A549 (cell line): ENCODE results near the gene PRLR. TPM values are rescaled to one million over a fixed set of nuclear protein-coding genes. Genes with fewer than 3 reads are reported as not detected.

Experiments
- ATAC-seq, 2 experiments: fragments of 200-7000 bp in 1 of 2; fragments of >200 bp in 1 of 2; cut with Nextera tagmentation in 1 of 2; cut with Tn5 transposase in 1 of 2; 3 replicates each; pipeline versions ENCODE4 v1.8.0 to v1.9.1; 2018 to 2020; ENCODE audit warnings: mild to moderate bottlenecking in 1 of 2, moderate library complexity in 1 of 2
- CTCF ChIA-PET: fragments of 300-600 bp; sonication (Branson Sonifier 250); formaldehyde crosslinking; extraction: SDS; loops from one replicate; lab custom pipeline; 2021; ENCODE audit warnings: antibody characterized with exemption, inconsistent platforms; lab: Yijun Ruan, JAX
- POLR2A ChIA-PET: fragments of 350-600 bp; formaldehyde crosslinking; extraction: SDS; loops from one replicate; lab custom pipeline; 2021; ENCODE audit warnings: antibody characterized with exemption, inconsistent platforms; lab: Yijun Ruan, JAX
- DNase-seq, 2 experiments: peaks; one replicate each; pipeline versions ENCODE4 v3.0.0 to v3.0.0-alpha.2; 2011 to 2016; ENCODE audit warnings: low read depth in 1 of 2, low spot score in 1 of 2
- FAIRE-seq: peaks from 2 replicates; lab custom pipeline; 2011; peaks lifted over from hg19 to GRCh38; lab: Jason Lieb, UNC
- H3K27ac ChIP-seq, 2 experiments: fragments of >200 bp; sonication (Bioruptor Twin); formaldehyde crosslinking; 3 replicates each; pipeline ENCODE4 v1.5.1; 2016 to 2017
- H3K4me1 ChIP-seq: fragments of >200 bp; sonication (Bioruptor Twin); formaldehyde crosslinking; 3 replicates; pipeline ENCODE4 v1.6.1; 2016
- H3K4me2 ChIP-seq: fragments of >200 bp; sonication (Bioruptor Twin); formaldehyde crosslinking; 3 replicates; pipeline ENCODE4 v1.6.1; 2016
- H3K4me3 ChIP-seq: fragments of >200 bp; sonication (Bioruptor Twin); formaldehyde crosslinking; 3 replicates; pipeline ENCODE4 v1.5.1; 2016
- H3K9me3 ChIP-seq: fragments of >200 bp; sonication (Bioruptor Twin); formaldehyde crosslinking; 3 replicates; pipeline ENCODE4 v1.6.1; 2016
- BCL3 ChIP-seq: fragments of >200 bp; sonication (Bioruptor Twin); formaldehyde crosslinking; IDR thresholded peaks from 3 replicates; pipeline ENCODE4 v1.6.1; 2016
- CBX8 ChIP-seq: fragments of 200-600 bp; sonication (generic); IDR thresholded peaks from 2 replicates; pipeline ENCODE4 v1.6.1; 2016
- CHD2 ChIP-seq: fragments of 150-350 bp; IDR thresholded peaks from 2 replicates; pipeline ENCODE4 v1.6.1; 2014; ENCODE audit warnings: low read length; ENCODE audit not compliant: partially characterized antibody
- CHD4 ChIP-seq: fragments of 200-600 bp; sonication (generic); IDR thresholded peaks from 2 replicates; pipeline ENCODE4 v1.6.1; 2016; ENCODE audit warnings: antibody characterized with exemption, mild to moderate bottlenecking, borderline replicate concordance
- EHF ChIP-seq: fragments of 250-450 bp; sonication (Bioruptor Pico); IDR thresholded peaks from 2 replicates; pipeline ENCODE4 v1.5.0; 2020; ENCODE audit warnings: mild to moderate bottlenecking
- EHMT2 ChIP-seq: fragments of 200-600 bp; sonication (generic); IDR thresholded peaks from 2 replicates; pipeline ENCODE4 v1.6.1; 2016; ENCODE audit warnings: antibody characterized with exemption, low read depth, mild to moderate bottlenecking, moderate library complexity
- HDAC2 ChIP-seq: fragments of 200-600 bp; sonication (generic); IDR thresholded peaks from 2 replicates; pipeline ENCODE4 v1.6.1; 2016
- HEYL ChIP-seq: fragments of 250-450 bp; sonication (Bioruptor Pico); IDR thresholded peaks from 2 replicates; pipeline ENCODE4 v1.8.0; 2021; ENCODE audit warnings: mild to moderate bottlenecking, moderate library complexity
- HMGXB4 ChIP-seq: fragments of 250-450 bp; sonication (Bioruptor Pico); IDR thresholded peaks from 2 replicates; pipeline ENCODE4 v1.5.0; 2021; ENCODE audit warnings: mild to moderate bottlenecking, moderate library complexity, borderline replicate concordance
- HOXB13 ChIP-seq: fragments of 250-450 bp; sonication (Bioruptor Pico); IDR thresholded peaks from 2 replicates; pipeline ENCODE4 v1.5.0; 2020; ENCODE audit warnings: low read depth, mild to moderate bottlenecking, moderate library complexity
- HOXB5 ChIP-seq: fragments of 250-450 bp; sonication (Bioruptor Pico); IDR thresholded peaks from 2 replicates; pipeline ENCODE4 v1.5.0; 2020; ENCODE audit warnings: mild to moderate bottlenecking, moderate library complexity
- JUN ChIP-seq, 2 experiments: fragments of >200 bp; sonication (Bioruptor Twin); formaldehyde crosslinking; IDR thresholded peaks; 2 replicates in 1 of 2; 3 replicates in 1 of 2; pipeline ENCODE4 v1.6.1; 2016 to 2017
- KDM1A ChIP-seq: fragments of 200-600 bp; sonication (generic); IDR thresholded peaks from 2 replicates; pipeline ENCODE4 v1.6.1; 2016; ENCODE audit warnings: low read depth, mild to moderate bottlenecking
- KDM5A ChIP-seq: fragments of 200-600 bp; sonication (generic); IDR thresholded peaks from 2 replicates; pipeline ENCODE4 v1.6.1; 2016; ENCODE audit warnings: antibody characterized with exemption, mild to moderate bottlenecking
- MAFK ChIP-seq: fragments of 450-650 bp; IDR thresholded peaks from 2 replicates; pipeline ENCODE4 v1.6.1; 2014; ENCODE audit not compliant: partially characterized antibody
- MAX ChIP-seq: IDR thresholded peaks from 2 replicates; pipeline ENCODE4 v1.6.1; 2012
- MAZ ChIP-seq: fragments of 150-350 bp; IDR thresholded peaks from 2 replicates; pipeline ENCODE4 v1.6.1; 2014; ENCODE audit warnings: antibody characterized with exemption, low read depth, low read length, borderline replicate concordance
- MYC ChIP-seq: IDR thresholded peaks from 2 replicates; pipeline ENCODE4 v1.6.1; 2012; ENCODE audit warnings: mild to moderate bottlenecking, inconsistent platforms, low read length, improper control_type of control experiment, borderline replicate concordance
- NFE2L2 ChIP-seq: fragments of 150-350 bp; conservative IDR thresholded peaks from 2 replicates; pipeline ENCODE4 v1.6.1; 2014; ENCODE audit warnings: low read length
- NR3C1 ChIP-seq: fragments of >200 bp; sonication (Bioruptor Twin); formaldehyde crosslinking; IDR thresholded peaks from 3 replicates; pipeline ENCODE4 v1.6.1; 2017
- POLR2A ChIP-seq: IDR thresholded peaks from 2 replicates; pipeline ENCODE4 v1.6.1; 2012; ENCODE audit warnings: mild to moderate bottlenecking, low read length
- RFX5 ChIP-seq: fragments of 450-650 bp; IDR thresholded peaks from 2 replicates; pipeline ENCODE4 v1.7.1; 2014; ENCODE audit warnings: antibody characterized with exemption, mild to moderate bottlenecking, moderate library complexity
- SMC3 ChIP-seq: fragments of >200 bp; sonication (Bioruptor Twin); formaldehyde crosslinking; IDR thresholded peaks from 3 replicates; pipeline ENCODE4 v1.6.1; 2018; ENCODE audit warnings: inconsistent platforms
- TFCP2L1 ChIP-seq: fragments of 250-450 bp; sonication (Bioruptor Pico); IDR thresholded peaks from 2 replicates; pipeline ENCODE4 v1.5.0; 2021; ENCODE audit warnings: mild to moderate bottlenecking
- USF2 ChIP-seq: fragments of 450-650 bp; IDR thresholded peaks from 2 replicates; pipeline ENCODE4 v1.6.1; 2014; ENCODE audit warnings: antibody characterized with exemption
- ZC3H11A ChIP-seq: fragments of 450-650 bp; IDR thresholded peaks from 2 replicates; pipeline ENCODE4 v1.6.1; 2014; ENCODE audit warnings: antibody characterized with exemption, mild to moderate bottlenecking
- ZFP36 ChIP-seq: fragments of 450-650 bp; IDR thresholded peaks from 2 replicates; pipeline ENCODE4 v1.6.1; 2014; ENCODE audit warnings: borderline replicate concordance; ENCODE audit not compliant: partially characterized antibody
- WGBS: methylation state at CpG from one replicate; pipeline ENCODE4 v1.1.6; 2017; ENCODE audit errors: missing lambda C conversion rate; 5-methylcytosine and 5-hydroxymethylcytosine counted together
- polyA plus RNA-seq, 4 experiments: library from polyadenylated mRNA; depleted of rRNA in 3 of 4; stranded (reverse); fragments of >200 nt; fragmentation: RNase III in 1 of 4; extraction: RNeasy Plus Mini Kit Qiagen cat#74134 plus additional on column Dnase treatment in 1 of 4; gene quantifications; 2 replicates in 3 of 4; 3 replicates in 1 of 4; pipeline ENCODE4 v1.2.3, GENCODE V29; 2011 to 2017

The PRLR gene
- polyA plus RNA-seq, 2 of the 4 experiments (the other 2 are of a cell fraction), result 0.09 TPM; not detected in 1

GRCh38 chr5:35052838-35053237 is 177.4 kb downstream of the PRLR start:
- TF ChIP-seq KDM1A (no peak), EHMT2 (no peak), NFE2L2 (no peak), KDM5A (no peak), ZFP36 (no peak), POLR2A (no peak), EHF (CRISPR knock-in tag) (no peak), ZC3H11A (no peak), JUN (IDR thresholded peaks at IDR 0.05) (no peak), MAZ (no peak), HMGXB4 (CRISPR knock-in tag) (no peak), USF2 (no peak), BCL3 (no peak)
- CTCF ChIA-PET, result no interaction called here
- WGBS, result 15% methylated on average over 4 of the region's 4 CpGs
- FAIRE-seq (no peak), DNase-seq (no peak), ATAC-seq (no peak)
- POLR2A ChIA-PET, result no interaction called here
- H3K27ac ChIP-seq, result no peak overlapping the region
- H3K4me2 ChIP-seq, result no peak overlapping the region
- no peak overlapping the region for H3K4me3 ChIP-seq
- H3K9me3 ChIP-seq, result no peaks in the 10 kb centered on the region
- H3K4me1 ChIP-seq, result no peaks in the 10 kb centered on the region

DNA sequence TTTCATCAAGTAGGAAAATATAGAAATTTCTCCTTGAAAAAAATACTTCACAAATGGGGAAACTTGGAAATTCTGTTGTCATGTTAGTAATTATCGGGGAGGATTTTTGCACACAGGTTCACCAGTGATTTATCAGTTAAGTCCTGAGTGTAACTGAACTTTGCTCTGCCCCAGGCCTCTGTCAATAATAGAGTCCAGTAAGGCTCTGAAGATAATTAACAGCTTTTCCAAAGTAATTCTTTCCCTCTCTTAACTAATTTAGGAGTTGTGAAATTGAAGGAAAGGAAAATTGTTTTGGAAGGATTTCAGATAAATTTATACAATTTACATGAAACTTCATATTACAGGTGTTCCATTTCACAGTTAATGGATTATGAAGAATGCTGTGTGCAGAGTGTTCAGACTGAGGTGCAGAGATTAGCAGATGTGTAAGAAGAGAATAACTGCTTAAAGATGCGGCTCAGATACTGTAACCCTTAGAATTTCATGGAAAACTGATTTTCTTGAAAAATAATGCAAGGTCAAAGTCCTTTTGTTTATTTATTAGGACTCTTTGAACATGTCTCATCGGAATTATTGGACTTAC is 179.7 kb downstream of the PRLR start:
- H3K4me3 ChIP-seq, result no peak overlapping the region
- H3K4me2 ChIP-seq, result no peak overlapping the region
- H3K4me1 ChIP-seq, result no peaks in the 10 kb centered on the region
- no peaks in the 10 kb centered on the region for H3K9me3 ChIP-seq
- TF ChIP-seq CBX8 (no peak), MAZ (no peak), MAFK (no peak), RFX5 (no peak), HMGXB4 (CRISPR knock-in tag) (no peak), SMC3 (no peak), HOXB13 (CRISPR knock-in tag) (no peak), MYC (no peak), CHD4 (no peak), TFCP2L1 (no peak), EHMT2 (no peak), NR3C1 (no peak), ZFP36 (no peak), CHD2 (no peak), MAX (no peak), NFE2L2 (no peak), HDAC2 (no peak), HEYL (CRISPR knock-in tag) (no peak), HOXB5 (CRISPR knock-in tag) (no peak)
- TF ChIP-seq, all 56 proteins: peak for 0
- ChIA-PET CTCF (no interaction called here), POLR2A (no interaction called here)
- no peak for FAIRE-seq
- no peak for ATAC-seq
- no peak for DNase-seq
- H3K27ac ChIP-seq, result no peak overlapping the region
- 23% methylated on average over 3 of the region's 3 CpGs for WGBS
